Endothelial cell of umbilical vein (primary cell): ENCODE results near the gene TRAF3. TPM values are rescaled to one million over a fixed set of nuclear protein-coding genes. Genes with fewer than 3 reads are reported as not detected.

Experiments
- BruUV-seq: library from RNA; stranded (reverse); fragments of 400-500 nt; replicated peaks from 2 replicates; lab custom pipeline; 2021; lab: Mats Ljungman, UMichigan
- CTCF ChIA-PET: fragments of 300-600, 350-600 bp; sonication (Branson Sonifier 250); formaldehyde crosslinking; loops from one replicate; lab custom pipeline; 2021; ENCODE audit warnings: antibody characterized with exemption, inconsistent platforms; lab: Charles Lee
- POLR2A ChIA-PET: fragments of 300-600, 350-600 bp; sonication (Branson Sonifier 250); formaldehyde crosslinking; loops from one replicate; lab custom pipeline; 2021; ENCODE audit warnings: antibody characterized with exemption, inconsistent platforms; lab: Charles Lee
- DNase-seq: peaks from one replicate; pipeline ENCODE4 v3.0.0-alpha.2; 2011; ENCODE audit warnings: low read depth, low spot score
- FAIRE-seq: peaks from 2 replicates; lab custom pipeline; 2011; peaks lifted over from hg19 to GRCh38; lab: Jason Lieb, UNC
- H2AFZ ChIP-seq: 2 replicates; pipeline ENCODE4 v1.6.0; 2012; ENCODE audit warnings: low read depth, low read length, control low read depth, inconsistent platforms
- H3K27ac ChIP-seq: 2 replicates; pipeline ENCODE4 v1.5.1; 2011; ENCODE audit warnings: low read depth, mild to moderate bottlenecking, control low read depth, low read length, moderate library complexity; ENCODE audit not compliant: insufficient read depth
- H3K27me3 ChIP-seq, 2 experiments: 2 replicates each; pipeline versions ENCODE4 v1.6.0 to v1.6.1; 2011; ENCODE audit warnings: low read length in 2 of 2, mixed read lengths in 1 of 2; ENCODE audit not compliant: control insufficient read depth in 2 of 2, insufficient read depth in 2 of 2
- H3K36me3 ChIP-seq, 2 experiments: 2 replicates in 1 of 2; 3 replicates in 1 of 2; pipeline ENCODE4 v1.5.1; 2011; ENCODE audit warnings: low read length in 2 of 2, mild to moderate bottlenecking in 1 of 2, moderate library complexity in 1 of 2; ENCODE audit not compliant: control insufficient read depth in 2 of 2, insufficient read depth in 2 of 2; ENCODE audit errors: extremely low read depth in 1 of 2
- H3K4me1 ChIP-seq: 3 replicates; pipeline ENCODE4 v1.5.1; 2011; ENCODE audit warnings: mild to moderate bottlenecking, low read length; ENCODE audit not compliant: control insufficient read depth, insufficient read depth; ENCODE audit errors: extremely low read depth
- H3K4me2 ChIP-seq: 2 replicates; pipeline ENCODE4 v1.6.1; 2011; ENCODE audit warnings: low read length, control low read depth, mixed read lengths; ENCODE audit not compliant: insufficient read depth
- H3K4me3 ChIP-seq, 3 experiments: fragments of 200-600 bp in 1 of 3; sonication (generic), shearing (Covaris generic) in 1 of 3; replicated peaks in 1 of 3; 2 replicates each; pipeline ENCODE4 v1.5.1; 2011 to 2016; ENCODE audit warnings: control low read depth in 3 of 3, low read length in 3 of 3, mild to moderate bottlenecking in 2 of 3, inconsistent platforms in 1 of 3, low read depth in 1 of 3, moderate library complexity in 1 of 3; ENCODE audit not compliant: insufficient read depth in 1 of 3
- H3K79me2 ChIP-seq: 2 replicates; pipeline ENCODE4 v1.6.0; 2012; ENCODE audit warnings: low read length, inconsistent platforms; ENCODE audit not compliant: control insufficient read depth, insufficient read depth
- H3K9ac ChIP-seq: replicated peaks from 2 replicates; pipeline ENCODE3; 2011; ENCODE audit warnings: low read length, control low read depth; ENCODE audit not compliant: insufficient read depth; ENCODE audit errors: extremely low read depth
- H3K9me1 ChIP-seq: replicated peaks from 3 replicates; pipeline ENCODE4 v1.6.0; 2011; ENCODE audit warnings: mild to moderate bottlenecking, low read length; ENCODE audit not compliant: control insufficient read depth, insufficient read depth; ENCODE audit errors: extremely low read depth
- H3K9me3 ChIP-seq: replicated peaks from 2 replicates; pipeline ENCODE4 v1.5.1; 2012; ENCODE audit warnings: low read length, inconsistent platforms; ENCODE audit not compliant: control insufficient read depth, insufficient read depth
- H4K20me1 ChIP-seq: replicated peaks from 2 replicates; pipeline ENCODE3; 2011; ENCODE audit warnings: mild to moderate bottlenecking, low read length; ENCODE audit not compliant: control insufficient read depth, insufficient read depth; ENCODE audit errors: extremely low read depth
- CTCF ChIP-seq, 2 donors: IDR thresholded peaks; 1 replicate in 1 of 2; 2 replicates in 1 of 2; pipeline ENCODE4 v1.5.1; 2011; ENCODE audit warnings: low read length in 2 of 2, mild to moderate bottlenecking in 2 of 2, moderate library complexity in 2 of 2, control low read depth in 1 of 2, inconsistent platforms in 1 of 2, low read depth in 1 of 2; ENCODE audit not compliant: insufficient read depth in 1 of 2; ENCODE audit errors: extremely low read depth in 1 of 2
- EZH2 ChIP-seq: IDR thresholded peaks from 2 replicates; pipeline ENCODE4 v1.6.1; 2012; ENCODE audit warnings: borderline replicate concordance, low read depth, mild to moderate bottlenecking, moderate library complexity, low read length, inconsistent platforms; ENCODE audit not compliant: severe bottlenecking
- FOS ChIP-seq: IDR thresholded peaks from 2 replicates; pipeline ENCODE4 v1.6.1; 2011; ENCODE audit warnings: mild to moderate bottlenecking, low read length, moderate library complexity, borderline replicate concordance; ENCODE audit not compliant: insufficient read depth
- GATA2 ChIP-seq: IDR thresholded peaks from 2 replicates; pipeline ENCODE4 v1.7.0; 2011; ENCODE audit warnings: low read depth, mild to moderate bottlenecking, moderate library complexity, mixed read lengths, low read length; ENCODE audit not compliant: insufficient read length, insufficient read depth
- JUN ChIP-seq: IDR thresholded peaks from 2 replicates; pipeline ENCODE4 v1.6.1; 2011; ENCODE audit warnings: borderline replicate concordance, low read depth; ENCODE audit not compliant: insufficient read length, insufficient read depth
- MAX ChIP-seq: IDR thresholded peaks from 2 replicates; pipeline ENCODE4 v1.6.1; 2011; ENCODE audit not compliant: insufficient read depth, insufficient read length
- MYC ChIP-seq: IDR thresholded peaks from one replicate; pipeline ENCODE4 v1.6.1; 2011; ENCODE audit warnings: mild to moderate bottlenecking, low read depth, low read length
- POLR2A ChIP-seq: IDR thresholded peaks from 2 replicates; pipeline ENCODE4 v1.6.1; 2012; ENCODE audit warnings: low read depth, mild to moderate bottlenecking, control low read depth, low read length
- POLR2AphosphoS5 ChIP-seq: IDR thresholded peaks from 2 replicates; pipeline ENCODE4 v1.6.1; 2012; ENCODE audit warnings: low read depth, mild to moderate bottlenecking, control low read depth, low read length, moderate library complexity; ENCODE audit not compliant: insufficient read depth
- dilution Hi-C: fragments of 300-500 bp; cut with MboI; formaldehyde crosslinking; loops from one replicate; pipeline ENCODE4 v1.15.0; 2019; ENCODE audit warnings: low sequenced_read_pairs; ENCODE audit not compliant: extremely low pct_ligation_motif_present
- intact Hi-C: fragments of 100-400 bp; cut with micrococcal nuclease; formaldehyde crosslinking; loops from one replicate; pipeline ENCODE4 v1.10.0; 2022
- polyA plus RNA-seq, 4 experiments: library from polyadenylated mRNA; depleted of rRNA in 3 of 4; stranded (reverse) in 3 of 4; unstranded in 1 of 4; fragments of >200 nt; gene quantifications; 2 replicates each; pipeline versions ENCODE4 v1.2.1 to v1.2.3, GENCODE V29; 2011 to 2012; ENCODE audit warnings: missing spikeins in 1 of 4
- total RNA-seq: library from RNA; stranded (reverse); gene quantifications from 2 replicates; pipeline ENCODE4 v1.2.3, GENCODE V29; 2021

Gene TRAF3
- total and polyA plus RNA-seq, 2 donors (not counting 3 experiments of a cell fraction or from before 2014, with no cell fraction given) = 14.4 to 27.6 TPM

- dilution Hi-C loops (no loop called here), intact Hi-C loops (no loop called here)
- Histone ChIP-seq H3K4me1 (peaks cover 4% of the 10 kb centered on the region), H3K9ac (no peak overlapping the region), H3K79me2 (peaks cover 71% of the 10 kb centered on the region), H3K36me3 (no peaks in the 10 kb centered on the region), H3K9me1 (no peaks in the 10 kb centered on the region), H3K4me2 (no peak overlapping the region), H4K20me1 (no peaks in the 10 kb centered on the region), H3K27me3 (no peaks in the 10 kb centered on the region), H3K4me3 (no peak overlapping the region), H3K27ac (no peak overlapping the region), H3K9me3 (no peaks in the 10 kb centered on the region), H2AFZ (no peak overlapping the region)
- TF ChIP-seq POLR2AphosphoS5 (no peak), POLR2A (no peak), EZH2 (no peak), GATA2 (no peak), MAX (no peak), JUN (no peak), FOS (no peak), MYC (no peak), CTCF (IDR thresholded peaks at IDR 0.05; ENCODE audit: extremely low read depth in 1 of 2, insufficient read depth in 1 of 2, low read depth in 1 of 2, low read length in 2 of 2) (no peak)
- CTCF ChIA-PET = no interaction called here
- BruUV-seq = no TSS peak
- no peak for FAIRE-seq
- no peak for DNase-seq
- POLR2A ChIA-PET = no interaction called here
These were observed 48.3 kb downstream of the TRAF3 start for GRCh38 chr14:102825307-102826095.
